Astrocyte (in vitro differentiated cells and primary cell): ENCODE results near the gene DNAJC4. TPM values are rescaled to one million over a fixed set of nuclear protein-coding genes. Genes with fewer than 3 reads are reported as not detected.
A peak's percentile ranks its signal among the peaks of the same experiment; 100 is the strongest.

ENCODE experiments used
- DNase-seq: peaks from one replicate; pipeline ENCODE4 v3.0.0-alpha.2; 2010; ENCODE audit warnings: low read depth
- FAIRE-seq: peaks from 2 replicates; lab custom pipeline; 2011; peaks lifted over from hg19 to GRCh38; lab: Jason Lieb, UNC
- H2AFZ ChIP-seq: 2 replicates; pipeline ENCODE4 v1.6.0; 2012; ENCODE audit warnings: low read depth, low read length, inconsistent platforms
- H3K27ac ChIP-seq: 2 replicates; pipeline ENCODE4 v1.5.1; 2011; ENCODE audit warnings: low read depth, low read length, inconsistent platforms
- H3K27me3 ChIP-seq: 2 replicates; pipeline ENCODE4 v1.6.0; 2011; ENCODE audit warnings: low read length, inconsistent platforms; ENCODE audit not compliant: insufficient read depth
- H3K36me3 ChIP-seq: 2 replicates; pipeline ENCODE4 v1.5.1; 2011; ENCODE audit warnings: low read length, inconsistent platforms; ENCODE audit not compliant: insufficient read depth
- H3K4me1 ChIP-seq: 2 replicates; pipeline ENCODE4 v1.5.1; 2011; ENCODE audit warnings: low read length, inconsistent platforms; ENCODE audit not compliant: insufficient read depth
- H3K4me2 ChIP-seq: 2 replicates; pipeline ENCODE4 v1.6.0; 2012; ENCODE audit warnings: low read length, inconsistent platforms
- H3K4me3 ChIP-seq: 2 replicates; pipeline ENCODE4 v1.5.1; 2011; ENCODE audit warnings: low read depth, mild to moderate bottlenecking, low read length, inconsistent platforms; ENCODE audit not compliant: insufficient read depth
- H3K79me2 ChIP-seq: 2 replicates; pipeline ENCODE4 v1.6.0; 2012; ENCODE audit warnings: mild to moderate bottlenecking, low read length, inconsistent platforms; ENCODE audit not compliant: insufficient read depth
- H3K9ac ChIP-seq: 2 replicates; pipeline ENCODE4 v1.6.0; 2012; ENCODE audit warnings: mild to moderate bottlenecking, low read length, inconsistent platforms
- H3K9me3 ChIP-seq: 2 replicates; pipeline ENCODE4 v1.5.1; 2012; ENCODE audit warnings: low read depth, mild to moderate bottlenecking, low read length, inconsistent platforms; ENCODE audit not compliant: insufficient read depth
- H4K20me1 ChIP-seq: 2 replicates; pipeline ENCODE4 v1.6.0; 2012; ENCODE audit warnings: low read length, inconsistent platforms; ENCODE audit not compliant: insufficient read depth
- H3K27ac Mint-ChIP-seq: one replicate; pipeline ENCODE4 v1.8.0; 2021; ENCODE audit warnings: mild to moderate bottlenecking, mixed read lengths; ENCODE audit not compliant: unreplicated experiment
- H3K27me3 Mint-ChIP-seq: one replicate; pipeline ENCODE4 v1.8.0; 2021; ENCODE audit warnings: low read depth, mixed read lengths; ENCODE audit not compliant: unreplicated experiment
- H3K36me3 Mint-ChIP-seq: one replicate; pipeline ENCODE4 v1.8.0; 2021; ENCODE audit warnings: low read depth, mixed read lengths; ENCODE audit not compliant: unreplicated experiment
- H3K4me1 Mint-ChIP-seq: one replicate; pipeline ENCODE4 v1.8.0; 2021; ENCODE audit warnings: low read depth, mixed read lengths; ENCODE audit not compliant: unreplicated experiment
- H3K4me3 Mint-ChIP-seq: one replicate; pipeline ENCODE4 v1.8.0; 2021; ENCODE audit warnings: mild to moderate bottlenecking, moderate library complexity, mixed read lengths; ENCODE audit not compliant: unreplicated experiment
- H3K9me3 Mint-ChIP-seq: one replicate; pipeline ENCODE4 v1.8.0; 2021; ENCODE audit warnings: mild to moderate bottlenecking, mixed read lengths; ENCODE audit not compliant: unreplicated experiment
- CTCF ChIP-seq: IDR thresholded peaks from 2 replicates; pipeline ENCODE4 v1.5.1; 2011; ENCODE audit warnings: low read depth, mild to moderate bottlenecking, inconsistent platforms, low read length, moderate library complexity; ENCODE audit not compliant: insufficient read depth
- EZH2 ChIP-seq: IDR thresholded peaks from 2 replicates; pipeline ENCODE4 v1.6.1; 2012; ENCODE audit warnings: mild to moderate bottlenecking, low read length, inconsistent platforms; ENCODE audit not compliant: insufficient read depth
- total RNA-seq: library from RNA; stranded (reverse); gene quantifications from 2 replicates; pipeline ENCODE4 v1.2.1, GENCODE V29; 2021

The DNAJC4 gene
- total RNA-seq, 1 donor from 2014 or later, result 23.8 TPM

GRCh38 chr11:64224891-64225607, 5.3 kb upstream of the DNAJC4 start:
- no peaks in the 10 kb centered on the region for H3K9me3 ChIP-seq
- H3K27ac ChIP-seq, result no peak overlapping the region
- Mint-ChIP-seq H3K4me1 (peaks cover 12% of the 10 kb centered on the region), H3K4me3 (peak overlapping the region; percentile 88), H3K27ac (no peak overlapping the region), H3K36me3 (peaks cover 2% of the 10 kb centered on the region), H3K27me3 (no peaks in the 10 kb centered on the region), H3K9me3 (no peaks in the 10 kb centered on the region)
- peak overlapping the region; percentile 99 for H3K4me2 ChIP-seq
- H3K4me1 ChIP-seq, result peaks cover 32% of the 10 kb centered on the region
- H3K36me3 ChIP-seq, result no peaks in the 10 kb centered on the region
- FAIRE-seq, result no peak
- no peak for TF ChIP-seq EZH2
- TF ChIP-seq CTCF, result no peak
- peak overlapping the region; percentile 85 for H3K9ac ChIP-seq
- H3K79me2 ChIP-seq, result peaks cover 29% of the 10 kb centered on the region
- peaks cover 3% of the 10 kb centered on the region for H4K20me1 ChIP-seq
- no peak for DNase-seq
- no peak overlapping the region for H2AFZ ChIP-seq
- peak overlapping the region; percentile 89 for H3K4me3 ChIP-seq
- H3K27me3 ChIP-seq, result no peaks in the 10 kb centered on the region

- Histone ChIP-seq H3K36me3 (no peaks in the 10 kb centered on the region), H3K4me2 (peak within 1 kb of the TSS; percentile 99), H2AFZ (peak within 1 kb of the TSS; percentile 88), H3K27ac (peak within 1 kb of the TSS; percentile 58), H3K4me1 (peaks cover 35% of the 10 kb centered on the region), H3K79me2 (peaks cover 31% of the 10 kb centered on the region), H3K9ac (peak within 1 kb of the TSS; percentile 85), H4K20me1 (peaks cover 3% of the 10 kb centered on the region), H3K4me3 (peak within 1 kb of the TSS; percentile 89), H3K9me3 (no peaks in the 10 kb centered on the region), H3K27me3 (no peaks in the 10 kb centered on the region)
- H3K9me3 Mint-ChIP-seq, result no peaks in the 10 kb centered on the region
- no peaks in the 10 kb centered on the region for H3K27me3 Mint-ChIP-seq
- peak; percentile 48 for DNase-seq
- TF ChIP-seq EZH2 (no peak), CTCF (no peak)
- H3K4me1 Mint-ChIP-seq, result peaks cover 13% of the 10 kb centered on the region
- FAIRE-seq, result no peak
- peak within 1 kb of the TSS; percentile 88 for H3K4me3 Mint-ChIP-seq
- H3K36me3 Mint-ChIP-seq, result peaks cover 2% of the 10 kb centered on the region
- no peak within 1 kb of the TSS for H3K27ac Mint-ChIP-seq
Measured at GRCh38 chr11:64225608-64226506, 4.5 kb upstream of the DNAJC4 start, which contains the start of the genes NUDT22 and TRPT1. TSS of gene NUDT22 (plus strand) at chr11:64226274. CDS start at chr11:64226653, 379 bp downstream. TSS of gene TRPT1 (minus strand) at chr11:64226186. CDS start at chr11:64225860, 326 bp downstream.
